GM12891 (cell line): ENCODE data around the gene TSHZ2.

Experiments used
- DNase-seq: peaks from one replicate; pipeline ENCODE4 v3.0.0; 2011; ENCODE audit warnings: low spot score; ENCODE audit not compliant: insufficient read length
- FAIRE-seq: peaks from 2 replicates; lab custom pipeline; 2011; peaks lifted over from hg19 to GRCh38; lab: Jason Lieb, UNC
- PAX5 ChIP-seq: IDR thresholded peaks from 2 replicates; pipeline ENCODE4 v1.6.1; 2011; ENCODE audit warnings: low read length, moderate library complexity, mild to moderate bottlenecking; ENCODE audit not compliant: insufficient read depth, severe bottlenecking
- POLR2A ChIP-seq: IDR thresholded peaks from 2 replicates; pipeline ENCODE4 v1.6.1; 2011; ENCODE audit warnings: low read depth, low read length, control low read depth
- POLR2AphosphoS5 ChIP-seq: IDR thresholded peaks from 2 replicates; pipeline ENCODE4 v1.6.1; 2011; ENCODE audit warnings: low read depth, low read length, control low read depth
- POU2F2 ChIP-seq: IDR thresholded peaks from 2 replicates; pipeline ENCODE4 v1.6.1; 2011; ENCODE audit warnings: low read depth, mild to moderate bottlenecking, control low read depth, low read length, moderate library complexity
- SPI1 ChIP-seq: IDR thresholded peaks from 2 replicates; pipeline ENCODE4 v1.6.1; 2011; ENCODE audit warnings: low read depth, low read length, control low read depth
- TAF1 ChIP-seq: IDR thresholded peaks from 2 replicates; pipeline ENCODE4 v1.6.1; 2011; ENCODE audit warnings: low read depth, low read length, control low read depth

The TSHZ2 gene

DNA sequence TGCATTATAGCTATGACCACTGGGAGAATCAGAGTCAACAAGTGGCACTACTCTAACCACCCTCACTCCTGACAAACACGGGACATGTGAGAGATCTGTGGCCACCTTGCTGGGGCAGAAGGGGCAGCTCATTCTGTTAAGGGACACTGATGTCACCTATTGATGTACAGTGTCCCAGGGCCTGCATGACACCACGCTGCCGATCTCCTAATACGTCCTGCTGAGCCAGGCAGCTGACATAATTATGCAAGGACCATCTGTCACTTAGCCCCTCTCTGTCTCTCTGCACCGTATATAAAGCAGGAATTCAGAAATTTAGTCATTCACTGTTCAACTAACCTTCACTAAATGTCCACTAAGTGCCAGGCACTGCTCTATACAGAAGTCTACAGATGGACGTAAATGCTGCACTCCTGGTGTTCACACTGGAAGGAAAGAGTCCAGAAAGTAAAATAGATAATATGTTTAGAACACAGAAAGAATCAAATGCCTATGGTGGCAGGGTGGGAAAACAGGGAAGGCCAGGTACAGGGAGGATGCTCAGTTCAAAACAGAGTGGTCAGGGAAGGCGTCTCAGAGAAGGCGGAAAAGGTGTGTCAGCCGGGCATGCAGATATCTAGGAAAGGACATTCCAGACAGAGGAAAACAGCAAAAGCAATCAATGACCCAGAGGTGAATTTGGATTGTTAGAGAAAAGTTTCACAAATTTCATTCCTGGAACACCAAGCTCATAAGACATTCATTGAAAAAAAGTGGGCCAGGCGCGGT is 447.7 kb downstream of the TSHZ2 start:
- FAIRE-seq, result no peak
- DNase-seq, result no peak
- TF ChIP-seq POLR2AphosphoS5 (no peak), PAX5 (no peak), POLR2A (no peak), POU2F2 (no peak)

DNA sequence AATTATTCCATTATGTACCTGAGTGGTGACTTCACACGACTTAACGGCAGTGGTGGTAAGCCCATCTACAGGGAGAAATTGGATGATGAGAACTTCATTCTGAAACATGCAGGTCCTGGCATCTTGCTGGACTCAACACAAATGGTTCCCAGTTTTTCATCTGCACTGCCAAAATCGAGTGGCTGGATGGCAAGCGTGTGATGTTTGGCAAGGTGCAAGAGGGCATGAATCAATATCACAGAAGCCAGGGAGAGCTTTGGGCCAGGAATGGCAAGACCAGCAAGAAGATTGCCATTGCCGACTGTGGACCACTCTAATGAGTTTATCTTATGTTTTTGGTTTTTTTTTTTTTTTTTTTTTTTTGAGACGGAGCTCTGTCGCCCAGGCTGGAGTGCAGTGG is 449.2 kb downstream of the TSHZ2 start:
- TF ChIP-seq POLR2AphosphoS5 (no peak), POU2F2 (no peak), PAX5 (no peak), POLR2A (no peak), TAF1 (no peak), SPI1 (no peak)
- DNase-seq (no peak), FAIRE-seq (no peak)

DNA sequence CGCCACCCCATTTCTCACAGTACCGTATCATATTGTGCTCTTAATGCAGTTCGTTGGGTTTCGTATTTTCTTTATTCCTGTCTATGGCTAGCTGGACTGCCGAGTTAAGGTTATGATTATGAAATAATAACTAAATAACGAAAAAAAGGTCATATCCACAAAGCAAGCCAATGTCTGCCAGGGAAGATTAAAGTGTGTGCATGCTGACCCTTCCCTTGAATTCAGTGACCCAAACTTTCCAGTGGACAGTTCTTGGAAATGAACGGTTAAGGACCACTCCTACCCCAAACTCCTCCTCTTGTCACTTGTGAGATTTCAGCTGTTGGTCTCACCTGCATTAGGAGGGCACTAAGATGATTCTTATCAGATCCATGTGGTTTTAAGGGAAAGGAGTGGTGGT is 449.9 kb downstream of the TSHZ2 start:
- no peak for FAIRE-seq
- no peak for DNase-seq
- no peak for TF ChIP-seq PAX5
- no peak for TF ChIP-seq POLR2A
- no peak for TF ChIP-seq POLR2AphosphoS5
- TF ChIP-seq TAF1, result no peak
- TF ChIP-seq POU2F2, result no peak
- TF ChIP-seq SPI1, result no peak

DNA sequence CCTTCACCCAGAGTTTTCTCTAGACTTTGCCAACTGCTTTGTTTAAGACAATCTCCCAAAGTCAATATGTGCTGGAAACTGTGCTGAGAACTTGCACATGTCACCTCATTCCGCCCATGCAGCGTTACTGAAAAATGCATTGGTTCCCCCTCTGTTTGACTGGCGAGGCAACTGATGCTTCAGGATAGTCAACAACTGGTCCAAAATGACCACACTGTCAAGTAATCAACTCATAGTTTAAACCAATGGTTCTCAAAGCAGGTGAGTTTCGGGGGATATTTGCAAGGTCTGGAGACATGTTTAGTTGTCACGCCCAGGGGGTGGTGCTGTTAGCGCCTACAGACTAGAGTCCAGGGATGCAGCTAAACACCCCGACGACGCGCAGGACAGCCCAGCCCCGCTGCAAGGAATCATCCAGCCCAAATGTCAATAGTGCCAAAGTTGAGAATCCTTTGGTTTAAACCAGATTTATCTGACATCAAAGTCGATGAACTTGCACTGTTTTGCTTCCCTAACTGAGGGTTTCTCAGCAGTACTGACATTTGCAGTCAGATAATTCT is 451.5 kb downstream of the TSHZ2 start:
- TF ChIP-seq PAX5 (no peak), POU2F2 (no peak), POLR2A (no peak), TAF1 (no peak), SPI1 (no peak), POLR2AphosphoS5 (no peak)
- no peak for FAIRE-seq

DNA sequence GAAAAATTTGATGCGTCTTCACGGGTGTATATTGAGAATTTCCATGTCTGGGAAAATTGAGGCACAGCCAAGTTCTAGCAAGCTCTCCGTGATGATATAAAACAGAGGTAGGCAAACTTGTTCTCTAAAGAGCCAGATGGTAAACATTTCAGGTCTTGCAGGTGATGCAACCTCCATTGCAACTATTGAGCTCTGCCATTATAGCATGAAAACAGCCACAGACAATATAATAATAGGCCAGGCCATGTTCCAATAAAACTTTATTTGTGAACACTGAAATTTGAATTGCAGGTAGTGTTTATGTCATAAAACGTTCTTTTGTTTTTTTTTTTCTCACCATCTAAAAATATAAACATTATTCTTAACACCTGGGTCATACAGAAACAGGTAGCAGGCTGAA is 453.3 kb downstream of the TSHZ2 start:
- no peak for TF ChIP-seq POLR2AphosphoS5
- no peak for TF ChIP-seq POU2F2
- TF ChIP-seq TAF1, result no peak
- TF ChIP-seq POLR2A, result no peak
- TF ChIP-seq PAX5, result no peak
- no peak for TF ChIP-seq SPI1
- FAIRE-seq, result no peak

More for the DNA sequence above, 451.5 kb downstream of the TSHZ2 start:
- no peak for DNase-seq

DNA sequence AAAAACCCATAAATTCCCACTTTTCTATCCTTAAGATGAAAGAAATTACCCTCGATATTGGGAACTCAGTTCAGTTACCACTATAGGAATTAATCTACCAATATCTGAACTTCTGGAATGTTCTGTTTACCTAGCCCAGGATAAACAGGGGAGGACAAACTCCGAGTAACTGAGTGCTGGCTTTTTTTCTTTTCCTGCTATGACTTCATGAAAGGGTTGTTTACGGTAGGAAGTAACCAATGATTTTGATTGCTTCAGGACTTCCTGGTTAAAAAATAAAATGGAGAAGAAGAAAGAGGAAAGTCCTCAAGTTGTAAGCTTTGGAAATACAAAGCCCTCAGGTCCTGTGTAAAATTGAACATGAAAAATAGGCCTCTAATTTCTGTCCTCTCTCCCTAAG is 453.8 kb downstream of the TSHZ2 start:
- DNase-seq, result no peak
- no peak for FAIRE-seq
- TF ChIP-seq POLR2A (no peak), TAF1 (no peak), PAX5 (no peak), SPI1 (no peak), POU2F2 (no peak), POLR2AphosphoS5 (no peak)

More for the DNA sequence above, 453.3 kb downstream of the TSHZ2 start:
- no peak for DNase-seq

DNA sequence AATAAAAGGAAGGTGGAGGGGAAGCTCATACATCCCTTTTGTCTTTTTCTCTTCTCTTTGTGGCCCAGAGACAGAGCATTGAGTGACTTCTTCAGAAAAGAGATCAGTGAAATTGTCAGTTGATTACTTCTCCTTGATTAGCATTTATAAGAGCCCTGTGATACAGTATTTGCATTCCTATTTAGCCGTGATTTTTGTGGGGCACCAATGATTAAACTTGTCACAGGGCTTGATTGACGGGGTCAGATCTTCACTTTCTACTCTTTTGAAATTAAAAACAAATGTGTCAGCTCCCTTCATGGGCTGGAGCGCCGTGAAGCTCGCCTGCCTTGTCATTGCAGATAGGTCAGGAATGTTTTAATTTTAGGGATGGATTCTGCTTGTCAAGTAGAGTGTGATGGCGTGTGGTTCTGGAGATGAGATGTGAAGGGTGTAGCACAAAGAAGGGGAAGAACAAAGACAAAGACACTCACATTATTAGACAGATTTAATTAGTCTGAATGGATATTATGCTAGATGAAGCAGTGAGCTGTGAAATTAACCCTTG is 454.7 kb downstream of the TSHZ2 start:
- FAIRE-seq (no peak), DNase-seq (no peak)
- no peak for TF ChIP-seq POU2F2
- no peak for TF ChIP-seq SPI1
- no peak for TF ChIP-seq POLR2AphosphoS5
- no peak for TF ChIP-seq PAX5
- no peak for TF ChIP-seq POLR2A

DNA sequence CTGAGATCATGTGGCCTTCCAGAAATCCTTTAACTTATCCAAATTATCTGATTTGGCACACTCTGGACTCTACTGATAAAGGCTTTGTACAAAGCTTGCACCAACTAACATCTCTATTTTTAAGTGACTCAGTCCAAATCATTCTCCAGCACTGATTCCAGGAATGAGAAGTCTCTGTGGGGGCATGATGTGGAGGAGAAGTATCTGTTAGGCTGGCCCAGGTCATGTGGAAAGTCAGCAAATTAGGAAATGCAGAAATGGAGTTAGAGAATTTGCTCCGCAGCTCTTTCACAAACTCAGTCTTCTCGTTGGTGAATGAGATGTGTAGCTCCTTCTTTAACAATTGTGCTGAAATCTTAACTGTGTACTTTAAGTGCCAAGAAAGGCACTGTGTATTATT is 455.8 kb downstream of the TSHZ2 start:
- DNase-seq (no peak), FAIRE-seq (no peak)
- TF ChIP-seq SPI1, result no peak
- TF ChIP-seq TAF1, result no peak
- no peak for TF ChIP-seq POLR2A
- no peak for TF ChIP-seq POU2F2
- no peak for TF ChIP-seq PAX5
- no peak for TF ChIP-seq POLR2AphosphoS5

DNA sequence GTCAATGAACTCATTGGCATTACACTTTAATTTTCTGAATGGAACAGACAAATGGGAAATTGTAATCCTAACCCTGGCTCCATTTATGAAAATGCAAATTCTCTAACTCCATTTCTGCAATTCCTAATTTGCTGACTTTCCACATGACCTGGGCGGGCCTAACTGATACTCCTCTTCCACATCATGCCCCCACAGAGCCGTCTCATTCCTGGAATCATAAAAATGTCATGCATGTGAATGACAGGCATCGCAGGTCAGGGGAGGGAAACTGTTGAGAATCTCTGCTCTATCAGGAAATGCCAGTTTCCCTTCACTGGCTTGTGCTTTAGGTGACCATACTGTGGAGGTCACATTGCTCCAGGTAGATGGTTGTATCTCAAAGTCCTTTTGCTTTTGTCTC is 456.4 kb downstream of the TSHZ2 start:
- TF ChIP-seq POLR2A (no peak), POU2F2 (no peak), TAF1 (no peak)
- no peak for FAIRE-seq
- no peak for DNase-seq

DNA sequence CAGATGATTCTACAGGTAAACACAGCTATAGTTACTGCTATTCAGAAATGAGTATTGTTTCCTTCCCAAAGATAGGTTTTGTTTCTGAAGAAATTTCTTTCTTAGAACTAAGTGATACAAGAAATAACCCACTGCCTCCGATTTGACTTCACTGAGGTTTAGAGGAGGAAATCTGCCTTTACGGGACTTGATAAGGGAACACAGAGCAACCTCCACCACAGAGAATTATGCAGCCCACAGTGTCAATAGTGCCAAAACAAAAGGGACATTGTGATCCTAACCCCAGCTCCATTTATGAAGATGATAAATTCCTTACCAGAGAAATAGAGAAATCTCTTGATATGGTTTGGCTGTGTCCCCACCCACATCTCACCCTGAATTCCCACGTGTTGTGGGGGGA is 456.8 kb downstream of the TSHZ2 start:
- no peak for DNase-seq
- TF ChIP-seq SPI1, result no peak
- no peak for TF ChIP-seq POLR2A
- TF ChIP-seq POU2F2, result no peak
- TF ChIP-seq POLR2AphosphoS5, result no peak
- no peak for TF ChIP-seq PAX5
- TF ChIP-seq TAF1, result no peak
- FAIRE-seq, result no peak
